ENCODE measurements around the gene SATB1. TPM values are rescaled to one million over a fixed set of nuclear protein-coding genes. Genes with fewer than 3 reads are reported as not detected.

Gene SATB1
- polyA plus RNA-seq, 2 of the 4 experiments (the other 2 are of a cell fraction) = 0.05 TPM; not detected in 1

DNA sequence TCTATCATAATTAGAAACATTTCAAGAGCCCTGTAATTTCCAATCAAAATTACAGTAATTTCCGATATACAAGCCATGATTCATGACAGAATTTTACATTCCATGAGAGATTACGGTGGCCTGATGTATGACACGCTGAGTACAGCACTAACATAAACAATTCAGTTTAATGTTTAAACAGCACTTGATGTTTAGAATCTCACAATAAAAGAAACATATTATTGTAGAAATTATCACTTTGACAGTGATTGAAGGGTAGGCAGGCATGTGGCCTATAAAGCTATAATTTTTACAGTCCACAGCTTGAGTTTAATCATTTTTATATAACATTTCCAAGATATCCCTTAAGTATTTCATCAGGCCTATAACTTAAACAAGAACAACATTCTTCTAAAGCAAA lies 48.5 kb downstream of the SATB1 start:
- ChIA-PET CTCF (interaction anchor here (0.7 to 1.4 kb wide), 2 partner anchors 11 to 42 kb away, joined by 3 read pairs; no protein-coding TSS in a partner anchor), POLR2A (no interaction called here)
- ATAC-seq = no peak
- Histone ChIP-seq H3K4me2 (no peak overlapping the region), H3K4me1 (no peaks in the 10 kb centered on the region), H3K9me3 (no peaks in the 10 kb centered on the region), H3K27ac (no peak overlapping the region), H3K4me3 (no peak overlapping the region)
- DNase-seq (ENCODE audit: low read depth in 1 of 2, low spot score in 1 of 2) = no peak
- TF ChIP-seq, protein P1, sequence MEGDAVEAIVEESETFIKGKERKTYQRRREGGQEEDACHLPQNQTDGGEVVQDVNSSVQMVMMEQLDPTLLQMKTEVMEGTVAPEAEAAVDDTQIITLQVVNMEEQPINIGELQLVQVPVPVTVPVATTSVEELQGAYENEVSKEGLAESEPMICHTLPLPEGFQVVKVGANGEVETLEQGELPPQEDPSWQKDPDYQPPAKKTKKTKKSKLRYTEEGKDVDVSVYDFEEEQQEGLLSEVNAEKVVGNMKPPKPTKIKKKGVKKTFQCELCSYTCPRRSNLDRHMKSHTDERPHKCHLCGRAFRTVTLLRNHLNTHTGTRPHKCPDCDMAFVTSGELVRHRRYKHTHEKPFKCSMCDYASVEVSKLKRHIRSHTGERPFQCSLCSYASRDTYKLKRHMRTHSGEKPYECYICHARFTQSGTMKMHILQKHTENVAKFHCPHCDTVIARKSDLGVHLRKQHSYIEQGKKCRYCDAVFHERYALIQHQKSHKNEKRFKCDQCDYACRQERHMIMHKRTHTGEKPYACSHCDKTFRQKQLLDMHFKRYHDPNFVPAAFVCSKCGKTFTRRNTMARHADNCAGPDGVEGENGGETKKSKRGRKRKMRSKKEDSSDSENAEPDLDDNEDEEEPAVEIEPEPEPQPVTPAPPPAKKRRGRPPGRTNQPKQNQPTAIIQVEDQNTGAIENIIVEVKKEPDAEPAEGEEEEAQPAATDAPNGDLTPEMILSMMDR (IDR thresholded peaks at IDR 0.05) = no peak
- TF ChIP-seq, protein P2, sequence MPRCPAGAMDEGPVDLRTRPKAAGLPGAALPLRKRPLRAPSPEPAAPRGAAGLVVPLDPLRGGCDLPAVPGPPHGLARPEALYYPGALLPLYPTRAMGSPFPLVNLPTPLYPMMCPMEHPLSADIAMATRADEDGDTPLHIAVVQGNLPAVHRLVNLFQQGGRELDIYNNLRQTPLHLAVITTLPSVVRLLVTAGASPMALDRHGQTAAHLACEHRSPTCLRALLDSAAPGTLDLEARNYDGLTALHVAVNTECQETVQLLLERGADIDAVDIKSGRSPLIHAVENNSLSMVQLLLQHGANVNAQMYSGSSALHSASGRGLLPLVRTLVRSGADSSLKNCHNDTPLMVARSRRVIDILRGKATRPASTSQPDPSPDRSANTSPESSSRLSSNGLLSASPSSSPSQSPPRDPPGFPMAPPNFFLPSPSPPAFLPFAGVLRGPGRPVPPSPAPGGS (IDR thresholded peaks at IDR 0.05) = no peak
- TF ChIP-seq SREBF2 (IDR thresholded peaks at IDR 0.05) (no peak), CEBPB (IDR thresholded peaks at IDR 0.05) (no peak), RARB (CRISPR knock-in tag; IDR thresholded peaks at IDR 0.05) (no peak), EP300 (IDR thresholded peaks at IDR 0.05) (no peak), HOXB13 (CRISPR knock-in tag; IDR thresholded peaks at IDR 0.05; ENCODE audit: low read depth) (no peak), FOSB (CRISPR knock-in tag; IDR thresholded peaks at IDR 0.05) (no peak), EHF (CRISPR knock-in tag; IDR thresholded peaks at IDR 0.05) (no peak), HEYL (CRISPR knock-in tag; IDR thresholded peaks at IDR 0.05) (no peak), MAFK (IDR thresholded peaks at IDR 0.05; ENCODE audit: partially characterized antibody) (no peak), SMC3 (IDR thresholded peaks at IDR 0.05) (no peak), CBX8 (IDR thresholded peaks at IDR 0.05) (no peak), ZNF302 (CRISPR knock-in tag; IDR thresholded peaks at IDR 0.05) (no peak), CHD4 (IDR thresholded peaks at IDR 0.05; ENCODE audit: borderline replicate concordance) (no peak), ESRRA (IDR thresholded peaks at IDR 0.05; ENCODE audit: borderline replicate concordance, low read length) (no peak)
- TF ChIP-seq, protein P3, sequence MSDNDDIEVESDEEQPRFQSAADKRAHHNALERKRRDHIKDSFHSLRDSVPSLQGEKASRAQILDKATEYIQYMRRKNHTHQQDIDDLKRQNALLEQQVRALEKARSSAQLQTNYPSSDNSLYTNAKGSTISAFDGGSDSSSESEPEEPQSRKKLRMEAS (IDR thresholded peaks at IDR 0.05) = no peak
- TF ChIP-seq, protein P4, sequence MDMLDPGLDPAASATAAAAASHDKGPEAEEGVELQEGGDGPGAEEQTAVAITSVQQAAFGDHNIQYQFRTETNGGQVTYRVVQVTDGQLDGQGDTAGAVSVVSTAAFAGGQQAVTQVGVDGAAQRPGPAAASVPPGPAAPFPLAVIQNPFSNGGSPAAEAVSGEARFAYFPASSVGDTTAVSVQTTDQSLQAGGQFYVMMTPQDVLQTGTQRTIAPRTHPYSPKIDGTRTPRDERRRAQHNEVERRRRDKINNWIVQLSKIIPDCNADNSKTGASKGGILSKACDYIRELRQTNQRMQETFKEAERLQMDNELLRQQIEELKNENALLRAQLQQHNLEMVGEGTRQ (IDR thresholded peaks at IDR 0.05) = no peak
- TF ChIP-seq, protein P5, sequence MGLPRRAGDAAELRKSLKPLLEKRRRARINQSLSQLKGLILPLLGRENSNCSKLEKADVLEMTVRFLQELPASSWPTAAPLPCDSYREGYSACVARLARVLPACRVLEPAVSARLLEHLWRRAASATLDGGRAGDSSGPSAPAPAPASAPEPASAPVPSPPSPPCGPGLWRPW (IDR thresholded peaks at IDR 0.05) = no peak
- FAIRE-seq = no peak
- WGBS (ENCODE audit: missing lambda C conversion rate) = 28% methylated on average over 3 of the region's 3 CpGs

DNA sequence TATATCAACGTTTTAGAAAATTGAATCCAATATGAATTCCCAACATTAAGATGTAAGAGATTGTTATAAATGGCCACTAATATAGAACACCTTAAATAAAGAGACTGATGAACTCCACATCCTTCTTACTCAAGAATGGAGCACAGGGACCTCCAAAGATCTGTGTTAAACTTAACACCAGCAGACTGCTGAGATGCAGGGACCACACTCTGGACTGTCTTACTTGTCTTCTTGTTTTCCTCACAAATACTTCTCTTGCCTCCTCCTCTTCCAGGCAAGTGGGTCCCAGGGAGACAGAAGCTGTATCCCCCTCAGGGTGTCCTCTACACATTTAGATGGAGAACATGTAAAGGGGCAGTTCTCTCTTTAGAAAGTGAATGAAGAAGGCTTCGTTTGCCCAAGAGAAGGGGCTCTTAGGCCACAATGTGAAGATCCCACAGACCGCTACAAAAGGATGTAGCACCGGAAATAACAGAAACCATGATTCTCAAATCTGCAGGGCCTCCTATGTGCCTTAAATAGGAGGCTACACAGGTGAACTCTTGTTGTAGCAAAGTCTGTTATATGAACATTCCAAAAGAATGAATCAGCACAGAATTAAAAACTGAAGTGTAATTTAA lies 52.2 kb downstream of the SATB1 start:
- TF ChIP-seq JUN (IDR thresholded peaks at IDR 0.05) = no peak
- no peak for TF ChIP-seq ZC3H11A (IDR thresholded peaks at IDR 0.05)
- TF ChIP-seq NPAS2 (CRISPR knock-in tag; IDR thresholded peaks at IDR 0.05; ENCODE audit: borderline replicate concordance) = no peak
- 30% methylated on average over 4 of the region's 4 CpGs for WGBS (ENCODE audit: missing lambda C conversion rate)
- ATAC-seq (no peak), FAIRE-seq (no peak), DNase-seq (ENCODE audit: low read depth in 1 of 2, low spot score in 1 of 2) (no peak)
- Histone ChIP-seq H3K9me3 (no peaks in the 10 kb centered on the region), H3K4me1 (no peaks in the 10 kb centered on the region), H3K4me2 (no peak overlapping the region), H3K27ac (no peak overlapping the region), H3K4me3 (no peak overlapping the region)
- POLR2A ChIA-PET = no interaction called here
- CTCF ChIA-PET = interaction anchor here (1.3 kb wide), 1 partner anchor 15 kb away, joined by 3 read pairs; no protein-coding TSS in a partner anchor
